IMR-90 (cell line): Measurements from ENCODE around the gene SCAMP4. TPM values are rescaled to one million over a fixed set of nuclear protein-coding genes. Genes with fewer than 3 reads are reported as not detected.

ENCODE experiments used
- ATAC-seq: fragments of 200-7000 bp; cut with Tn5 transposase; 2 replicates; pipeline ENCODE4 v1.9.1; 2020; ENCODE audit warnings: low read depth, mild to moderate bottlenecking, moderate library complexity
- BruUV-seq: library from RNA; stranded (reverse); fragments of 400-500 nt; replicated peaks from 2 replicates; lab custom pipeline; 2021; lab: Mats Ljungman, UMichigan
- CTCF ChIA-PET: fragments of 300-600 bp; formaldehyde crosslinking; extraction: SDS; loops from one replicate; lab custom pipeline; 2021; ENCODE audit warnings: antibody characterized with exemption; lab: Yijun Ruan, JAX
- POLR2A ChIA-PET: fragments of 300-600 bp; sonication (Branson Sonifier 250); formaldehyde crosslinking; loops from one replicate; lab custom pipeline; 2022; ENCODE audit warnings: antibody characterized with exemption; ENCODE audit not compliant: unreplicated experiment; lab: Charles Lee
- DNase-seq: peaks from one replicate; pipeline ENCODE4 v3.0.0; 2013
- H2AFZ ChIP-seq: replicated peaks from 2 replicates; pipeline ENCODE3; 2013; ENCODE audit warnings: low read length, mild to moderate bottlenecking; ENCODE audit not compliant: poor library complexity
- H2AK5ac ChIP-seq: 2 replicates; pipeline ENCODE4 v1.6.1; 2013; ENCODE audit warnings: low read depth, low read length, inconsistent platforms
- H2AK9ac ChIP-seq: replicated peaks from 2 replicates; pipeline ENCODE3; 2013; ENCODE audit warnings: mild to moderate bottlenecking, low read depth, low read length, moderate library complexity; ENCODE audit not compliant: poor library complexity
- H2BK120ac ChIP-seq: 2 replicates; pipeline ENCODE4 v1.6.1; 2013; ENCODE audit warnings: low read depth, low read length, inconsistent platforms
- H2BK15ac ChIP-seq: 3 replicates; pipeline ENCODE4 v1.6.1; 2013; ENCODE audit warnings: low read depth, low read length, inconsistent platforms
- H2BK20ac ChIP-seq: 2 replicates; pipeline ENCODE4 v1.6.1; 2013; ENCODE audit warnings: low read depth, mild to moderate bottlenecking, inconsistent platforms, low read length, moderate library complexity
- H2BK5ac ChIP-seq: 2 replicates; pipeline ENCODE4 v1.6.1; 2013; ENCODE audit warnings: mild to moderate bottlenecking, low read depth, low read length, inconsistent platforms; ENCODE audit not compliant: poor library complexity, severe bottlenecking
- H3K14ac ChIP-seq: replicated peaks from 2 replicates; pipeline ENCODE4 v1.6.1; 2013; ENCODE audit warnings: low read depth, low read length, inconsistent platforms
- H3K18ac ChIP-seq: 2 replicates; pipeline ENCODE4 v1.6.1; 2013; ENCODE audit warnings: low read depth, low read length, control low read depth
- H3K23ac ChIP-seq: 2 replicates; pipeline ENCODE4 v1.6.1; 2013; ENCODE audit warnings: low read depth, low read length, inconsistent platforms
- H3K27ac ChIP-seq: 2 replicates; pipeline ENCODE4 v1.5.1; 2013; ENCODE audit warnings: mild to moderate bottlenecking, control low read depth, low read length; ENCODE audit not compliant: insufficient read depth
- H3K27me3 ChIP-seq: 2 replicates; pipeline ENCODE4 v1.6.1; 2013; ENCODE audit warnings: low read length; ENCODE audit not compliant: control insufficient read depth, insufficient read depth
- H3K36me3 ChIP-seq: 2 replicates; pipeline ENCODE4 v1.6.1; 2013; ENCODE audit warnings: low read length, mixed read lengths; ENCODE audit not compliant: control insufficient read depth, insufficient read depth
- H3K4ac ChIP-seq: 2 replicates; pipeline ENCODE4 v1.6.1; 2013; ENCODE audit warnings: low read depth, low read length, inconsistent platforms
- H3K4me1 ChIP-seq: 2 replicates; pipeline ENCODE4 v1.6.1; 2013; ENCODE audit warnings: low read length, mixed read lengths; ENCODE audit not compliant: control insufficient read depth, insufficient read depth
- H3K4me2 ChIP-seq: 2 replicates; pipeline ENCODE4 v1.6.1; 2013; ENCODE audit warnings: low read depth, mild to moderate bottlenecking, control low read depth, low read length, moderate library complexity
- H3K4me3 ChIP-seq: 2 replicates; pipeline ENCODE4 v1.5.1; 2013; ENCODE audit warnings: low read depth, mild to moderate bottlenecking, control low read depth, low read length, moderate library complexity; ENCODE audit not compliant: insufficient read depth
- H3K56ac ChIP-seq: 2 replicates; pipeline ENCODE4 v1.6.1; 2013; ENCODE audit warnings: low read length, inconsistent platforms; ENCODE audit not compliant: insufficient read depth; ENCODE audit errors: extremely low read depth
- H3K79me1 ChIP-seq, 2 experiments: 2 replicates each; pipeline ENCODE4 v1.6.1; 2013; ENCODE audit warnings: low read length in 2 of 2, inconsistent platforms in 1 of 2, low read depth in 1 of 2
- H3K9ac ChIP-seq: 2 replicates; pipeline ENCODE4 v1.6.1; 2013; ENCODE audit warnings: low read depth, low read length, control low read depth
- H3K9me1 ChIP-seq: 2 replicates; pipeline ENCODE4 v1.6.1; 2013; ENCODE audit warnings: low read length, inconsistent platforms; ENCODE audit not compliant: insufficient read depth
- H3K9me3 ChIP-seq: 2 replicates; pipeline ENCODE4 v1.6.1; 2013; ENCODE audit warnings: low read length; ENCODE audit not compliant: control insufficient read depth, insufficient read depth
- H4K20me1 ChIP-seq: 2 replicates; pipeline ENCODE4 v1.6.1; 2013; ENCODE audit warnings: low read length, inconsistent platforms; ENCODE audit not compliant: insufficient read depth
- H4K5ac ChIP-seq: 2 replicates; pipeline ENCODE4 v1.6.1; 2013; ENCODE audit warnings: mild to moderate bottlenecking, low read depth, low read length, control low read depth
- H4K8ac ChIP-seq, 2 experiments: 2 replicates each; pipeline ENCODE4 v1.6.1; 2013; ENCODE audit warnings: low read depth in 2 of 2, low read length in 2 of 2, control low read depth in 1 of 2, inconsistent platforms in 1 of 2
- H4K91ac ChIP-seq: 2 replicates; pipeline ENCODE4 v1.6.1; 2013; ENCODE audit warnings: low read depth, low read length, inconsistent platforms; ENCODE audit not compliant: insufficient read depth
- BHLHE40 ChIP-seq: fragments of 150-350 bp; IDR thresholded peaks from 2 replicates; pipeline ENCODE4 v1.6.1; 2016; ENCODE audit warnings: mild to moderate bottlenecking, low read depth, low read length
- CEBPB ChIP-seq: IDR thresholded peaks from 2 replicates; pipeline ENCODE4 v1.6.1; 2012; ENCODE audit warnings: low read depth, low read length, improper control_type of control experiment
- CHD1 ChIP-seq: IDR thresholded peaks from 2 replicates; pipeline ENCODE4 v1.6.1; 2012; ENCODE audit warnings: low read depth, low read length, improper control_type of control experiment
- CTCF ChIP-seq: conservative IDR thresholded peaks from 2 replicates; pipeline ENCODE4 v1.5.1; 2012; ENCODE audit warnings: mild to moderate bottlenecking, low read depth, low read length, improper control_type of control experiment
- ELK1 ChIP-seq: fragments of 150-350 bp; IDR thresholded peaks from 2 replicates; pipeline ENCODE4 v1.6.1; 2016; ENCODE audit warnings: low read depth, mild to moderate bottlenecking, low read length, moderate library complexity, borderline replicate concordance
- FOS ChIP-seq: fragments of 150-350 bp; IDR thresholded peaks from 2 replicates; pipeline ENCODE4 v1.6.1; 2016; ENCODE audit warnings: low read depth, low read length
- MAFK ChIP-seq: IDR thresholded peaks from 2 replicates; pipeline ENCODE4 v1.6.1; 2012; ENCODE audit warnings: low read depth, low read length, improper control_type of control experiment
- MAZ ChIP-seq: IDR thresholded peaks from 2 replicates; pipeline ENCODE4 v1.6.1; 2012; ENCODE audit warnings: low read depth, mild to moderate bottlenecking, low read length, improper control_type of control experiment, moderate library complexity, borderline replicate concordance
- MXI1 ChIP-seq: IDR thresholded peaks from 2 replicates; pipeline ENCODE4 v1.6.1; 2012; ENCODE audit warnings: low read depth, mild to moderate bottlenecking, low read length, moderate library complexity, borderline replicate concordance
- NFE2L2 ChIP-seq: fragments of 150-350 bp; IDR thresholded peaks from 2 replicates; pipeline ENCODE4 v1.6.1; 2016; ENCODE audit warnings: low read depth, mild to moderate bottlenecking, low read length
- POLR2A ChIP-seq: IDR thresholded peaks from 2 replicates; pipeline ENCODE4 v1.6.1; 2012; ENCODE audit warnings: mild to moderate bottlenecking, low read depth, low read length
- RCOR1 ChIP-seq: IDR thresholded peaks from 2 replicates; pipeline ENCODE4 v1.6.1; 2012; ENCODE audit warnings: mild to moderate bottlenecking, low read length, improper control_type of control experiment; ENCODE audit not compliant: insufficient replicate concordance
- RFX5 ChIP-seq: IDR thresholded peaks from 2 replicates; pipeline ENCODE4 v1.8.0; 2012; ENCODE audit warnings: low read depth, mild to moderate bottlenecking, low read length, moderate library complexity
- SMC3 ChIP-seq: fragments of 150-350 bp; IDR thresholded peaks from 2 replicates; pipeline ENCODE4 v1.6.1; 2016; ENCODE audit warnings: low read depth, mild to moderate bottlenecking, antibody characterized with exemption, low read length, moderate library complexity
- WGBS, 2 experiments: methylation state at CpG; one replicate each; pipeline versions ENCODE4 v1.1.5 to v1.1.7; 2013; ENCODE audit warnings: missing lambda C conversion rate in 2 of 2; ENCODE audit not compliant: insufficient read length in 1 of 2; ENCODE audit errors: extremely low coverage in 2 of 2; 5-methylcytosine and 5-hydroxymethylcytosine counted together
- dilution Hi-C: fragments of 300-500 bp; cut with HindIII; formaldehyde crosslinking; loops from one replicate; pipeline ENCODE4 v1.14.3; 2018; ENCODE audit warnings: low sequenced_read_pairs; ENCODE audit not compliant: unreplicated experiment
- in situ Hi-C: fragments of 300-500 bp; cut with MboI; formaldehyde crosslinking; loops from 3 replicates; pipeline ENCODE4 v1.14.3; 2019; ENCODE audit warnings: low sequenced_read_pairs, inconsistent platforms, mixed read lengths
- intact Hi-C: fragments of 100-400 bp; cut with micrococcal nuclease; formaldehyde crosslinking; loops from 2 replicates; pipeline ENCODE4 v1.10.0; 2022
- polyA plus RNA-seq, 3 experiments: library from polyadenylated mRNA; depleted of rRNA; stranded (reverse); fragments of >200 nt; gene quantifications; 2 replicates each; pipeline ENCODE4 v1.2.3, GENCODE V29; 2012; ENCODE audit warnings: low replicate concordance in 1 of 3
- total RNA-seq: library from RNA; depleted of rRNA; stranded (reverse); fragments of >200 nt; gene quantifications from 2 replicates; pipeline ENCODE4 v1.2.3, GENCODE V29; 2012
- TF ChIP-seq, protein P1 (sequence below): fragments of 150-350 bp; IDR thresholded peaks from 2 replicates; pipeline ENCODE4 v1.6.1; 2017; ENCODE audit warnings: mild to moderate bottlenecking, antibody characterized with exemption, low read length, low read depth

SCAMP4 gene
- total and polyA plus RNA-seq, 2 of the 4 experiments (the other 2 are of a cell fraction) = 16.1 to 28.1 TPM

- Histone ChIP-seq H2AK5ac (peak overlapping the region; percentile 27; the same call in 1 of the 2 replicates), H2BK20ac (no peak overlapping the region), H2AFZ (peak overlapping the region; percentile 1), H2BK5ac (no peak overlapping the region), H3K27ac (peak overlapping the region; percentile 68), H3K14ac (peak overlapping the region; percentile 0), H3K27me3 (no peaks in the 10 kb centered on the region), H4K91ac (no peak overlapping the region), H4K8ac (no peak overlapping the region), H3K4ac (peak overlapping the region; percentile 0; the same call in 1 of the 2 replicates), H3K36me3 (no peaks in the 10 kb centered on the region), H2BK15ac (no peak overlapping the region), H3K79me1 (peaks cover 11 to 69% of the 10 kb centered on the region in 2 experiments; a peak in 3 of 4 replicates), H4K20me1 (peaks cover 65% of the 10 kb centered on the region), H2AK9ac (peak overlapping the region; percentile 94), H3K56ac (no peak overlapping the region; the same call in 1 of the 2 replicates), H2BK120ac (no peak overlapping the region), H3K18ac (no peak overlapping the region), H3K23ac (peak overlapping the region; percentile 72), H3K9ac (peak overlapping the region; percentile 84), H4K5ac (no peak overlapping the region), H3K9me3 (no peaks in the 10 kb centered on the region), H3K4me1 (peaks cover 43% of the 10 kb centered on the region), H3K9me1 (peaks cover 6% of the 10 kb centered on the region; the same call in 1 of the 2 replicates), H3K4me3 (peak overlapping the region; percentile 98), H3K4me2 (peak overlapping the region; percentile 77)
- DNase-seq (no peak), ATAC-seq (no peak)
- no TSS peak for BruUV-seq
- POLR2A ChIA-PET = no interaction called here
- dilution Hi-C loops = no loop called here
- in situ Hi-C loops = no loop called here
- CTCF ChIA-PET = no interaction called here
- WGBS, 2 experiments = 33% methylated on average over 14 of the region's 28 CpGs; no CpG with 5 or more reads in 1 of the 2 experiments
- intact Hi-C loops = no loop called here
- no peak for TF ChIP-seq MAFK
- no peak for TF ChIP-seq MAZ
- TF ChIP-seq CTCF = no peak
- TF ChIP-seq BHLHE40 = no peak
- TF ChIP-seq, protein P1, sequence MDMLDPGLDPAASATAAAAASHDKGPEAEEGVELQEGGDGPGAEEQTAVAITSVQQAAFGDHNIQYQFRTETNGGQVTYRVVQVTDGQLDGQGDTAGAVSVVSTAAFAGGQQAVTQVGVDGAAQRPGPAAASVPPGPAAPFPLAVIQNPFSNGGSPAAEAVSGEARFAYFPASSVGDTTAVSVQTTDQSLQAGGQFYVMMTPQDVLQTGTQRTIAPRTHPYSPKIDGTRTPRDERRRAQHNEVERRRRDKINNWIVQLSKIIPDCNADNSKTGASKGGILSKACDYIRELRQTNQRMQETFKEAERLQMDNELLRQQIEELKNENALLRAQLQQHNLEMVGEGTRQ = no peak
- no peak for TF ChIP-seq ELK1
- TF ChIP-seq FOS = no peak
- TF ChIP-seq RCOR1 = no peak
- no peak for TF ChIP-seq CEBPB
- no peak for TF ChIP-seq SMC3
- no peak for TF ChIP-seq RFX5
- TF ChIP-seq CHD1 = no peak
- no peak for TF ChIP-seq NFE2L2
- no peak for TF ChIP-seq MXI1
- TF ChIP-seq POLR2A = no peak
Measured at GRCh38 chr19:1860821-1861598, 44.2 kb upstream of the SCAMP4 start.
